Measurements from ENCODE around the gene PIK3C3.
A peak's percentile ranks its signal among the peaks of the same experiment; 100 is the strongest.

Gene PIK3C3

DNA sequence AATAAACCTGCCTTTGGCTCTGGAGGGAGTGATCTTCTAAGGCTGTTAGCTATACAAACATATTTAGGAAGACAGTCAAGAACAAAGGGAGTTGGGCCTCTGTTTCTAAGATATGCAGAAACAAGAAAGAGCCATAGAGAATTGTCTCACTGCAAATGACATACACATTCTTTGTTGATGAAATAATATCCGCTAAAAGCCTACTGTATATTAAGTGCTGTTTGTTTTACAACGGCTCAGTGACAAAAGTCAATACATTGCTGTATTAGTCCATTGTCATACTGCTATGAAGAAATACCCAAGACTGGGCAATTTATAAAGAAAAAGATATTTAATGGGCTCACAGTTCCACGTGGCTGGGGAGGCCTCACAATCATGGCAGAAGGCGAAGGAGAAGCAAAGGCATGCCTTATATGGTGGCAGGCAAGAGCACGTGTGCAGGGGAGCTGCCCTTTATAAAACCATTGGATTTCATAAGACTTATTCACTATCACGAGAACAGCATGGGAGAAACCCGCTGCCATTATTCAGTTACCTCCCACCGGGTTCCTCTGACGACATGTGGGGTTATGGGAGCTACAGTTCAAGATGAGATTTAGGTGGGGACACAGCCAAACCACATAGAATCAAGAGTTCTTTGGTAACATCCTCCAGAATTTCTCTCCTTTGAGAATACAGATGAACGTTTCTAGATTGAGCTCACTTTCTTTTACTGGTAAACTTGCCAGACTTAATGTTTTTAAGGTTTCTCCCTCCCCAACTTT lies 157.8 kb downstream of the PIK3C3 start:
- no peak for FAIRE-seq
- DNase-seq (ENCODE audit: insufficient read length), result no peak
- TF ChIP-seq POLR2AphosphoS5 (IDR thresholded peaks at IDR 0.05; ENCODE audit: low read depth, low read length), result no peak
- TF ChIP-seq TAF1 (IDR thresholded peaks at IDR 0.05; ENCODE audit: borderline replicate concordance, low read depth, low read length), result no peak

DNA sequence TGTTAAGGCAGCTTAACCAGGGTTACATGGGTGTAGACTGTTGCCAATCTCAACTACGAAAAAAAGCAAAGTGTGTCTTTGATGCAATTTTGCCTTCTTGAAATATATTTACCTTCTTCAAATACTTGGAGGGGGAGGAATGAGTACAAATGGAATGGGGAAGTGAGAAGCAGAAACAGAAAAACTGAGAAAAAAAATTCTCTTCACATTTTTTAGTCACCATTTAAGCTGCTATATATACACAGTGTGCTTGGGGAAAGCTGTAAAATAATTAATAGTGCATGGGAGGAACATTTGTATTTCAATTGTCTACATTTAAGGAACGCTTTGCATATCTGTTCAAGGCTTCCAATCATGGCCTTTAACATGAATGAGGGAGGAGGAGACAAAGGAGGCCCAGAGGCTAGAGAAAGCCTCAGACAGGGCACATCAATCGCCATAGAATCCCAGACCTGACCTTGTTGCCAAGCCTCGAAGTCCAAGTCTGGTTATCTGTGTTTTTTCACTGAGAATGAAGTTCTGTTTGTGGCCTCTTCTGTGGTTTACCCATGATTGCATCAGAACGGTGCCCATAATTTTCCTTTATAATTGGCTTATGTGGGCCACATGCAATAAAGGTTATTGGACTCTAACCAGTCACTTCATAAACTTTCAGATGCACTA lies 158.6 kb downstream of the PIK3C3 start:
- DNase-seq (ENCODE audit: insufficient read length) (no peak), FAIRE-seq (no peak)
- TF ChIP-seq POLR2A (IDR thresholded peaks at IDR 0.05; ENCODE audit: low read depth, low read length) (no peak), POLR2AphosphoS5 (IDR thresholded peaks at IDR 0.05; ENCODE audit: low read depth, low read length) (no peak), TAF1 (IDR thresholded peaks at IDR 0.05; ENCODE audit: borderline replicate concordance, low read depth, low read length) (no peak)

DNA sequence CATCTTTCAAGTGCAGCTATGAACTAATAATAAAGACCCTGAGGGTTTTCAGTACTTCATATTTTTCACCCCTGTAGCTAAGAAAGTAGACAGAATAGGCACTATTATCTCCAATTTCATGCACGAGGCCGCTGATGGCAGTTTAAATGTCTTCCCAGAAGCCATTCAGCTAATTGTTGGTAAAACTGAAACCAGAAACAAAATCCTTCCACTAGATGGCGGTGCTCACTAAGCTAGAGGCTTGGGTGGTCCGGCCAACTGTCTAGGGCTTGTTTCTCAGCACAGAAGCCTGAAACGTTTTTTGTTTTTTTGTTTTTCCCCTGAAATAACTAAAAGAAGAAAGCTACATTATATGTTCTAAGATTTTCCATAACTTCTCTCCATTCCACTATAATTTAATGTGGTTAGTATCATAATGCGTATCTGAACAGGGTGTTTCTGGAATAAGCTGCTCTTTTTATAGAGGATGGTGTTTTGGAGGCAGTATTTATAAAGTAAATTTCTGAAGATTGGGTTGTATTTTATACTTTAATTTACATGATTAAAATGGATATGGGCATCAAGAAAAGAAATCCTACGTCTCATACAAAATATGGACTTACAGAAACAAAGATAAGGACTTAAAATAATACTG lies 159.4 kb downstream of the PIK3C3 start:
- peak; percentile 86 for FAIRE-seq
- TF ChIP-seq TAF1 (IDR thresholded peaks at IDR 0.05; ENCODE audit: borderline replicate concordance, low read depth, low read length), result no peak
- TF ChIP-seq POLR2AphosphoS5 (IDR thresholded peaks at IDR 0.05; ENCODE audit: low read depth, low read length), result no peak
- no peak for TF ChIP-seq POLR2A (IDR thresholded peaks at IDR 0.05; ENCODE audit: low read depth, low read length)

DNA sequence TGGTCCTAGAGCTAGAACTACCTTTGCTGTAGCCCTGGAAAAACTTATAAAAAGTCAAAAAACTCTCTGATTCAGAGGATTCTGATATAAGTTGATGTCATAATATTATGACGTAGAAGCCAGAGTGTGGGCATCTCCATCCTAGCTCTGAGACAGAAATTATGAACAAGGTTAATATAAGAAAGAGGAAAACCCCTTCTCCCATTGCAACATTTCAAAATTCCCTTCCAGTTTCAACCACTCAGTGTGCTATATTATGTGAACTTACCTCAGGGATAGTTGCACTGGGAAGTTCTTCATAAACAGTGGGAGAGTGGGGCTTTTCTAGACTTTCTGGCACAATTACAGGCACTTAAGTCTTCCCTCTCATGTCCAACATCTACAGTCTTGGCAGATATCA lies 171.6 kb downstream of the PIK3C3 start:
- FAIRE-seq, result no peak
- TF ChIP-seq POLR2A (IDR thresholded peaks at IDR 0.05; ENCODE audit: low read depth, low read length), result no peak
- DNase-seq (ENCODE audit: insufficient read length), result no peak

More for the DNA sequence above, 159.4 kb downstream of the PIK3C3 start:
- peak; percentile 5 for DNase-seq (ENCODE audit: insufficient read length)

DNA sequence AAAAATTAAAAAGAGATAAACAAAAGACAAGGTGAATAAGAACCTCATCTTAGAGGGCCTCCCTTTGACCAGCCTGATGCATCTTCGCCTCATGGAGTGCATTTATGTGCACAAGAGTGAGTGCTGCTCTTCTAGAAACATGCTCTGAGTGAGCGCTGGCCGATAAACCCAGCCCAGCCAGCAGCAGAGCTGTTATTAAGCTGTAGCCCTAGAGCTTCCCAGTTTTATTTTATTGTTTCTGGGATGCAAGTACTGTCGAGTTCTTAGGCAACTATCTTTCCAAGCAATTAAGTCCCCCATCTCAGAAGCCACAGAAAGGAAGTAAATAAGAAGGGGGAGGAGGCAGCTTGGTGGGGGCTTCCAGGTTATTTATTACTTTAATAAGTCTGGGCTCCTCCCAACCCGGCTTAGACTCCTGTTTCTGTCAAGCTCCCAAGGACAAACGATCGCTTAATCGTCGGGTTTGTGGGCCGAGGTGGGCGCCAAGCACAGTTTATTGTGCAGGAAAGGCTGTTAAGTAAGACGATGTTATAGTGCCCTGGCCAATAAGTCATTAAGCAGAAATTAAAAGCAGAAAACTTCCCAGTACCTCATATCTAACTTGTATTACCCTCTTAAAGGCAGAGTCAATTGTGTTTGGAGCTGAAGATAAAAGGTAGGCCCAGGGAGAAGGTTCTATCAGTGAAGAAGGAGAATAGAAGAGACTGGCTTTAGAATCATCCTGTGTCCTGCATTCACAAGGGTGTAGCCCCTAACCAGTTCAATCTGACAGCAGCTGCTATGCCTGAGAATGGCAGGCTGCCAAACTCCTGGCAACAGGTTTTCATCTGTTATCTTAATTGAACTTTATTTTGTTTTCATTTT lies 176.3 kb downstream of the PIK3C3 start:
- DNase-seq (ENCODE audit: insufficient read length) (no peak), FAIRE-seq (no peak)
- TF ChIP-seq TAF1 (IDR thresholded peaks at IDR 0.05; ENCODE audit: borderline replicate concordance, low read depth, low read length), result no peak
- TF ChIP-seq POLR2A (IDR thresholded peaks at IDR 0.05; ENCODE audit: low read depth, low read length), result no peak
- TF ChIP-seq POLR2AphosphoS5 (IDR thresholded peaks at IDR 0.05; ENCODE audit: low read depth, low read length), result no peak

DNA sequence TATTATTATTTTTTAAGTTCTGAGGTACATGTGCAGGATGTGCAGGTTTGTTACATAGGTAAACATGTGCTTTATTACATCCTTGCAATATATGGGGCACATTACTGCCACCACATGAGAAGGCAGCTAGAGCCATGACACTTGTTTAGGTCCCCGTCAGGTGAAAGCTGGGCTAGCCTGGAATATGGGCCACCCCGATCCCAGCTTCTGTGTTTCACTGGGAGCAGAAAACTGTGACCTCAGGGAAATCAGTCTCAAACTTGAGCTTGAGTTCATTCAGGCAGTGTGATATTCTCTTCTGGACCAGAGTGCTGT lies 176.9 kb downstream of the PIK3C3 start:
- no peak for FAIRE-seq
- no peak for DNase-seq (ENCODE audit: insufficient read length)
- TF ChIP-seq POLR2A (IDR thresholded peaks at IDR 0.05; ENCODE audit: low read depth, low read length) (no peak), TAF1 (IDR thresholded peaks at IDR 0.05; ENCODE audit: borderline replicate concordance, low read depth, low read length) (no peak), POLR2AphosphoS5 (IDR thresholded peaks at IDR 0.05; ENCODE audit: low read depth, low read length) (no peak)

All from GM12892 (cell line).